K562 (cell line): ENCODE results near the gene MBOAT2. TPM values are rescaled to one million over a fixed set of nuclear protein-coding genes. Genes with fewer than 3 reads are reported as not detected.

Experiments
- ATAC-seq: fragments of 200-7000 bp; cut with Tn5 transposase; 3 replicates; pipeline ENCODE4 v1.9.1; 2020; ENCODE audit warnings: moderate library complexity
- BruUV-seq: library from RNA; stranded (reverse); fragments of 400-500 nt; replicated peaks from 2 replicates; lab custom pipeline; 2021; lab: Mats Ljungman, UMichigan
- CTCF ChIA-PET: fragments of 300-600 bp; formaldehyde crosslinking; extraction: SDS; loops from one replicate; lab custom pipeline; 2021; ENCODE audit warnings: low intra/inter-chr PET ratio; lab: Yijun Ruan, JAX
- POLR2A ChIA-PET: fragments of 300-600, 350-650 bp; sonication (Branson Sonifier 250); formaldehyde crosslinking; extraction: SDS; loops from one replicate; lab custom pipeline; 2021; ENCODE audit warnings: antibody characterized with exemption, inconsistent platforms; lab: Yijun Ruan, JAX
- DNase-seq, 4 experiments: peaks; one replicate each; pipeline versions ENCODE4 v3.0.0 to v3.0.0-alpha.2; 2011 to 2018; ENCODE audit warnings: low spot score in 3 of 4, mixed read lengths in 3 of 4; ENCODE audit errors: extremely low read depth in 1 of 4
- FAIRE-seq: peaks from 2 replicates; lab custom pipeline; 2011; peaks lifted over from hg19 to GRCh38; lab: Jason Lieb, UNC
- H2AFZ ChIP-seq: 2 replicates; pipeline ENCODE4 v1.6.0; 2011; ENCODE audit warnings: low read depth, low read length, control low read depth, inconsistent platforms
- H3K27ac ChIP-seq: fragments of 200-600 bp; 3 replicates; pipeline ENCODE4 v1.8.0; 2011; ENCODE audit warnings: low read depth, mild to moderate bottlenecking, control low read depth, inconsistent platforms, low read length, moderate library complexity, mixed read lengths; ENCODE audit errors: extremely low read depth
- H3K27me3 ChIP-seq, 2 experiments: fragments of 300-600 bp in 1 of 2; 2 replicates in 1 of 2; 3 replicates in 1 of 2; pipeline versions ENCODE4 v1.6.0 to v1.8.0; 2011; ENCODE audit warnings: inconsistent platforms in 2 of 2, low read length in 2 of 2, mild to moderate bottlenecking in 1 of 2, mixed read lengths in 1 of 2, moderate library complexity in 1 of 2; ENCODE audit not compliant: control insufficient read depth in 2 of 2, insufficient read depth in 2 of 2
- H3K36me3 ChIP-seq: fragments of 300-600 bp; 3 replicates; pipeline ENCODE4 v1.8.0; 2011; ENCODE audit warnings: mild to moderate bottlenecking, low read length, inconsistent platforms; ENCODE audit not compliant: control insufficient read depth, insufficient read depth
- H3K4me1 ChIP-seq, 2 experiments: fragments of 200-600 bp in 1 of 2; replicated peaks in 1 of 2; 2 replicates in 1 of 2; 3 replicates in 1 of 2; pipeline versions ENCODE4 v1.5.1 to v1.8.0; 2011; ENCODE audit warnings: inconsistent platforms in 2 of 2, low read length in 2 of 2, mild to moderate bottlenecking in 1 of 2, mixed read lengths in 1 of 2, moderate library complexity in 1 of 2; ENCODE audit not compliant: control insufficient read depth in 2 of 2, insufficient read depth in 2 of 2
- H3K4me2 ChIP-seq: 2 replicates; pipeline ENCODE4 v1.6.1; 2011; ENCODE audit warnings: low read length, control low read depth, inconsistent platforms, mixed read lengths; ENCODE audit not compliant: insufficient read depth
- H3K4me3 ChIP-seq: fragments of 200-600 bp; sonication (generic), shearing (Covaris generic); 2 replicates; pipeline ENCODE4 v1.5.1; 2016; ENCODE audit warnings: control low read depth, inconsistent platforms
- H3K79me2 ChIP-seq: fragments of 200-600 bp; 3 replicates; pipeline ENCODE4 v1.8.0; 2011; ENCODE audit warnings: low read length, inconsistent platforms; ENCODE audit not compliant: control insufficient read depth, insufficient read depth
- H3K9ac ChIP-seq, 2 experiments: 2 replicates each; pipeline versions ENCODE4 v1.6.0 to v1.6.1; 2011; ENCODE audit warnings: low read depth in 2 of 2, low read length in 2 of 2, control low read depth in 1 of 2, inconsistent platforms in 1 of 2, mild to moderate bottlenecking in 1 of 2, mixed read lengths in 1 of 2; ENCODE audit not compliant: insufficient read depth in 1 of 2
- H3K9me1 ChIP-seq: one replicate; pipeline ENCODE4 v1.6.0; 2011; ENCODE audit warnings: inconsistent platforms, mild to moderate bottlenecking, low read length, moderate library complexity; ENCODE audit not compliant: control insufficient read depth, insufficient read depth
- H3K9me3 ChIP-seq: replicated peaks from 2 replicates; pipeline ENCODE4 v1.5.1; 2011; ENCODE audit warnings: low read depth, low read length, inconsistent platforms; ENCODE audit not compliant: control insufficient read depth, insufficient read depth
- H4K20me1 ChIP-seq: replicated peaks from 2 replicates; pipeline ENCODE4 v1.6.1; 2011; ENCODE audit warnings: low read length, inconsistent platforms, mixed read lengths; ENCODE audit not compliant: control insufficient read depth, insufficient read depth
- ATF7 ChIP-seq: fragments of 450-650 bp; IDR thresholded peaks from 2 replicates; pipeline ENCODE4 v1.7.1; 2014; ENCODE audit warnings: mild to moderate bottlenecking, moderate library complexity
- CEBPB ChIP-seq: fragments of 450-650 bp; IDR thresholded peaks from 2 replicates; pipeline ENCODE4 v1.6.1; 2016; ENCODE audit warnings: missing genetic modification characterization, missing compliant biosample characterization
- GATA2 ChIP-seq: sonication (generic); formaldehyde crosslinking; IDR thresholded peaks from 2 replicates; pipeline ENCODE4 v1.4.0; 2020; ENCODE audit warnings: mild to moderate bottlenecking, missing genetic modification reagents
- HDAC2 ChIP-seq: fragments of 450-650 bp; IDR thresholded peaks from 2 replicates; pipeline ENCODE4 v1.6.1; 2016; ENCODE audit warnings: mild to moderate bottlenecking
- JUND ChIP-seq, 2 experiments: IDR thresholded peaks; 2 replicates in 1 of 2; 3 replicates in 1 of 2; pipeline ENCODE4 v1.6.1; 2011; ENCODE audit warnings: borderline replicate concordance in 2 of 2, low read depth in 2 of 2, low read length in 2 of 2, improper control_type of control experiment in 1 of 2, missing biosample characterization in 1 of 2, missing genetic modification characterization in 1 of 2, missing genetic modification reagents in 1 of 2
- KLF10 ChIP-seq: fragments of 250-450 bp; sonication (Bioruptor Pico); IDR thresholded peaks from 2 replicates; pipeline ENCODE4 v1.6.1; 2021; ENCODE audit warnings: matching md5 sums
- KLF16 ChIP-seq: IDR thresholded peaks from 2 replicates; pipeline ENCODE4 v1.6.1; 2016; ENCODE audit warnings: antibody characterized with exemption
- NCOA2 ChIP-seq, 2 experiments: fragments of 450-650 bp; IDR thresholded peaks; 2 replicates each; pipeline ENCODE4 v1.6.1; 2018; ENCODE audit warnings: mild to moderate bottlenecking in 2 of 2, moderate library complexity in 1 of 2; ENCODE audit not compliant: partially characterized antibody in 2 of 2
- NEUROD1 ChIP-seq: fragments of 150-350 bp; IDR thresholded peaks from 2 replicates; pipeline ENCODE4 v1.6.1; 2014; ENCODE audit warnings: borderline replicate concordance, low read length, low read depth; ENCODE audit not compliant: partially characterized antibody
- PHB ChIP-seq: fragments of 250-450 bp; sonication (Bioruptor Pico); IDR thresholded peaks from 2 replicates; pipeline ENCODE4 v1.5.0; 2021
- PTRF ChIP-seq: fragments of 450-650 bp; IDR thresholded peaks from 2 replicates; pipeline ENCODE4 v1.6.1; 2016; ENCODE audit warnings: mild to moderate bottlenecking, missing genetic modification characterization, missing compliant biosample characterization
- RFX1 ChIP-seq: fragments of 450-650 bp; IDR thresholded peaks from 2 replicates; pipeline ENCODE4 v1.6.1; 2016; ENCODE audit warnings: mild to moderate bottlenecking, moderate library complexity
- SP1 ChIP-seq: sonication (generic); formaldehyde crosslinking; IDR thresholded peaks from 2 replicates; pipeline ENCODE4 v1.8.1; 2022; ENCODE audit warnings: mild to moderate bottlenecking, missing genetic modification reagents
- SRF ChIP-seq, 2 experiments: fragments of 250-450, 450-650 bp in 1 of 2; sonication (Bioruptor Pico) in 1 of 2; sonication (generic) in 1 of 2; formaldehyde crosslinking; IDR thresholded peaks; 2 replicates each; pipeline versions ENCODE4 v1.5.0 to v1.5.1; 2020 to 2022; ENCODE audit warnings: mild to moderate bottlenecking in 1 of 2, missing genetic modification reagents in 1 of 2
- TCF7 ChIP-seq: sonication (generic); IDR thresholded peaks from 2 replicates; pipeline ENCODE4 v1.6.1; 2016; ENCODE audit warnings: antibody characterized with exemption, borderline replicate concordance
- XRCC4 ChIP-seq: IDR thresholded peaks from one replicate; pipeline ENCODE4 v1.6.1; 2011; ENCODE audit not compliant: insufficient read depth, insufficient read length; ENCODE audit errors: extremely low read depth
- ZBTB17 ChIP-seq: fragments of 450-650 bp; formaldehyde crosslinking; IDR thresholded peaks from 2 replicates; pipeline ENCODE4 v1.4.0; 2020; ENCODE audit warnings: mild to moderate bottlenecking
- ZNF174 ChIP-seq: fragments of 250-450 bp; sonication (Bioruptor Pico); IDR thresholded peaks from 2 replicates; pipeline ENCODE4 v1.4.0; 2020; ENCODE audit warnings: mild to moderate bottlenecking
- WGBS: fragments of 100-300 bp; shearing (Covaris generic); methylation state at CpG from one replicate; pipeline ENCODE4 v1.1.6; 2016; ENCODE audit warnings: low coverage, mixed read lengths; ENCODE audit not compliant: insufficient coverage; ENCODE audit errors: missing lambda C conversion rate; 5-methylcytosine and 5-hydroxymethylcytosine counted together
- in situ Hi-C: fragments of 300-500 bp; cut with MboI; formaldehyde crosslinking; loops from 4 replicates; pipeline ENCODE4 v1.15.0; 2018; ENCODE audit warnings: inconsistent platforms, mixed read lengths
- intact Hi-C: fragments of 100-400 bp; cut with micrococcal nuclease; formaldehyde crosslinking; loops from 2 replicates; pipeline ENCODE4 v1.14.2; 2022
- polyA plus RNA-seq, 8 experiments: library from polyadenylated mRNA; depleted of rRNA in 4 of 8; stranded (reverse) in 5 of 8; unstranded in 3 of 8; fragments of >200 nt; fragmentation: Nextera tagmentation in 2 of 8; fragmentation: Illumina TruSeq in 1 of 8; extraction: Ambion mirVana in 2 of 8; extraction: Trizol in 1 of 8; gene quantifications; 2 replicates each; pipeline versions ENCODE4 v1.2.1 to v1.2.3, GENCODE V29; 2011 to 2014; ENCODE audit warnings: inconsistent platforms in 1 of 8, missing spikeins in 1 of 8
- total RNA-seq, 7 experiments: library from RNA; depleted of rRNA in 6 of 7; stranded (reverse); fragments of >200 nt in 6 of 7; fragmentation: Illumina TruSeq in 2 of 7; extraction: Trizol in 2 of 7; gene quantifications; 2 replicates each; pipeline versions ENCODE4 v1.2.1 to v1.2.3, GENCODE V29; 2011 to 2021; ENCODE audit warnings: low replicate concordance in 1 of 7
- TF ChIP-seq, protein P1 (sequence below): fragments of 250-450 bp; sonication (Bioruptor Pico); IDR thresholded peaks from 2 replicates; pipeline ENCODE4 v1.4.0; 2020
- TF ChIP-seq, protein P2 (sequence below): sonication (generic); formaldehyde crosslinking; IDR thresholded peaks from 2 replicates; pipeline ENCODE4 v1.5.0; 2020; ENCODE audit warnings: missing genetic modification reagents

The MBOAT2 gene
- total and polyA plus RNA-seq, 9 of the 15 experiments (the other 6 are each of a cell fraction or from before 2014, with no cell fraction given), result 8.4 to 122 (median 27.6) TPM

DNA sequence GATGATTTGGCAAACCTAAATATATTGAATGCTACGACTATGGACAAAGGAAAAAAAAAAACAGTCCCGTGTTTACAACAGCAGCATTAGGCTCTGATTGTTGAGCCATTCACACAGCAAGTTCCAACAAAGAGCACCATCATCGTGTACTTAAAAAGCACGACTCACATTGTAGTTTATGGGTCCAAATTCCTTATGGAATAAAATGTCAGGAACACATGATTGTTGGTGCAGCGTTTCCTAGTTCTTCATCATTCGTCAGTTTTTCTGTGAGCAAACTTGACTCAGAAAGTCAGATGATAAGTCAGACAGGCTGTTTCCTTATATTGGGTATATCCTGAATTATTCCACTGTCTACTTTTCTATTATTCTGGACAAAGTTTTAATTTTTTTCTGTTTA lies 156.1 kb downstream of the MBOAT2 start:
- ATAC-seq, result no peak
- no peaks in the 10 kb centered on the region for H3K9me3 ChIP-seq
- ChIA-PET CTCF (no interaction called here), POLR2A (interaction anchor here (0.6 kb wide), 1 partner anchor 45 kb away, joined by 3 read pairs; no protein-coding TSS in a partner anchor)
- H4K20me1 ChIP-seq, result no peaks in the 10 kb centered on the region
- DNase-seq, result no peak
- H3K4me1 ChIP-seq, result peaks cover 0 to 16% of the 10 kb centered on the region in 2 experiments; a peak in 3 of 5 replicates
- H3K79me2 ChIP-seq, result no peaks in the 10 kb centered on the region
- no TSS peak for BruUV-seq
- intact Hi-C loops, result no loop called here
- H3K27me3 ChIP-seq, result no peaks in the 10 kb centered on the region
- in situ Hi-C loops, result no loop called here
- no peak overlapping the region for H3K27ac ChIP-seq
- 56% methylated on average over 6 of the region's 6 CpGs for WGBS
- H3K9me1 ChIP-seq, result no peaks in the 10 kb centered on the region
- no peak overlapping the region for H3K4me3 ChIP-seq
- no peak for FAIRE-seq
- no peaks in the 10 kb centered on the region for H3K36me3 ChIP-seq
- TF ChIP-seq HDAC2 (no peak), KLF10 (CRISPR knock-in tag) (no peak), RFX1 (no peak), GATA2 (CRISPR knock-in tag) (no peak), TCF7 (no peak), JUND (IDR thresholded peaks at IDR 0.05; ENCODE audit: borderline replicate concordance, low read depth, low read length) (no peak), JUND (tag; IDR thresholded peaks at IDR 0.05; ENCODE audit: borderline replicate concordance, low read depth, low read length) (no peak), NEUROD1 (no peak), XRCC4 (no peak), KLF16 (no peak), PHB (CRISPR knock-in tag) (no peak), ZBTB17 (CRISPR knock-in tag) (no peak), ATF7 (no peak), SRF (CRISPR knock-in tag; IDR thresholded peaks at IDR 0.05) (no peak), SP1 (CRISPR knock-in tag) (no peak), ZNF174 (CRISPR knock-in tag) (no peak), CEBPB (tag) (no peak), NCOA2 (IDR thresholded peaks at IDR 0.05; ENCODE audit: partially characterized antibody in 2 of 2) (no peak), PTRF (tag) (no peak)
- TF ChIP-seq, protein P1, sequence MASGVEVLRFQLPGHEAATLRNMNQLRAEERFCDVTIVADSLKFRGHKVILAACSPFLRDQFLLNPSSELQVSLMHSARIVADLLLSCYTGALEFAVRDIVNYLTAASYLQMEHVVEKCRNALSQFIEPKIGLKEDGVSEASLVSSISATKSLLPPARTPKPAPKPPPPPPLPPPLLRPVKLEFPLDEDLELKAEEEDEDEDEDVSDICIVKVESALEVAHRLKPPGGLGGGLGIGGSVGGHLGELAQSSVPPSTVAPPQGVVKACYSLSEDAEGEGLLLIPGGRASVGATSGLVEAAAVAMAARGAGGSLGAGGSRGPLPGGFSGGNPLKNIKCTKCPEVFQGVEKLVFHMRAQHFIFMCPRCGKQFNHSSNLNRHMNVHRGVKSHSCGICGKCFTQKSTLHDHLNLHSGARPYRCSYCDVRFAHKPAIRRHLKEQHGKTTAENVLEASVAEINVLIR, result no peak
- TF ChIP-seq, protein P2, sequence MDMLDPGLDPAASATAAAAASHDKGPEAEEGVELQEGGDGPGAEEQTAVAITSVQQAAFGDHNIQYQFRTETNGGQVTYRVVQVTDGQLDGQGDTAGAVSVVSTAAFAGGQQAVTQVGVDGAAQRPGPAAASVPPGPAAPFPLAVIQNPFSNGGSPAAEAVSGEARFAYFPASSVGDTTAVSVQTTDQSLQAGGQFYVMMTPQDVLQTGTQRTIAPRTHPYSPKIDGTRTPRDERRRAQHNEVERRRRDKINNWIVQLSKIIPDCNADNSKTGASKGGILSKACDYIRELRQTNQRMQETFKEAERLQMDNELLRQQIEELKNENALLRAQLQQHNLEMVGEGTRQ (CRISPR knock-in tag), result no peak
- TF ChIP-seq, all 486 proteins: peak for 0
- Histone ChIP-seq H3K9ac (no peak overlapping the region), H2AFZ (no peak overlapping the region), H3K4me2 (no peak overlapping the region)
